ENCODE results near the gene AR.

AR gene

DNA sequence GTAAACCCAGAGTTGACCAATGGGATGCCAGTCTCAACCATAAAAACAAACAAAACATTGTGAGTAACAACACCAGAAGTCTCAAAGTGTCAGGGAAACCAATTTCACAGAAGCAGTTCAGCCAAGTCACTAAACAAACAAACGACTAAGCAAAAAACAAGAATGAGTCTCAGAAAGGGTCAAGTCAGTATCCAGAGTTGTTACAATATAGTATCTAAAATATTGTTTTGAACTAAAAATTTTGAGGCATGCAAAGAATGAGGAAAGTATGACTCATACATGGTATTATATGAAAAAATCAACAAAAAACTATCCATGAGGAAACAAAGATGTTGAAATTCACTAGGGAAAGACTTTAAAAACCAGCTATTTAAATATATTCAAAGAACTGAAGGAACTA lies 70.6 kb downstream of the AR start:
- no peaks in the 10 kb centered on the region for H3K9me3 ChIP-seq (ENCODE audit: control insufficient read depth, low read length)

DNA sequence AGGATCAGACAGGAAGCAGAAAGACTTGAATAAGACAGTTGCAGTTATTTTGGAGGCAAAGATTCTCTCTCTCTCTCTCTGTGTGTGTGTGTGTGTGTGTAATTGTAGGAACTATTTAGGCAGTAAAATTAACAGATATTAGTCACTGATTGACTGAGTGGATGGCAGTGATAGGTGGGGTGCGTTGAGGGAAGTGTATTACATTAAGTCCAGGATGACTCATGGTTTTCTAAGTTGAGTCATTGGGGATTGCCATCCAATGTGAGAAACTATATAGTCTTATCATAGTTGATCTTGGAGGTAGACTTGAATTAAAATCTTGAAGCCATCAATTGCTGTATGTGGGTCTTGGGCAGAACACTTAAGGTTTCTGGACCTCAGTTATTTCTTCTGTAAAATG lies 75.4 kb downstream of the AR start:
- H3K36me3 ChIP-seq (ENCODE audit: control insufficient read depth, insufficient read depth, low read length), result no peaks in the 10 kb centered on the region
- H3K4me3 ChIP-seq (ENCODE audit: low read depth, low read length), result no peak overlapping the region
- H3K79me2 ChIP-seq, result no peaks in the 10 kb centered on the region
- H3K4me1 ChIP-seq, result no peaks in the 10 kb centered on the region
- no peak overlapping the region for H3K9ac ChIP-seq
- no peaks in the 10 kb centered on the region for H3K27me3 ChIP-seq (ENCODE audit: control insufficient read depth, insufficient read depth, low read length)
- H2AFZ ChIP-seq, result no peak overlapping the region
- H3K9me3 ChIP-seq (ENCODE audit: control insufficient read depth, low read length), result no peaks in the 10 kb centered on the region
- TF ChIP-seq, protein P1, sequence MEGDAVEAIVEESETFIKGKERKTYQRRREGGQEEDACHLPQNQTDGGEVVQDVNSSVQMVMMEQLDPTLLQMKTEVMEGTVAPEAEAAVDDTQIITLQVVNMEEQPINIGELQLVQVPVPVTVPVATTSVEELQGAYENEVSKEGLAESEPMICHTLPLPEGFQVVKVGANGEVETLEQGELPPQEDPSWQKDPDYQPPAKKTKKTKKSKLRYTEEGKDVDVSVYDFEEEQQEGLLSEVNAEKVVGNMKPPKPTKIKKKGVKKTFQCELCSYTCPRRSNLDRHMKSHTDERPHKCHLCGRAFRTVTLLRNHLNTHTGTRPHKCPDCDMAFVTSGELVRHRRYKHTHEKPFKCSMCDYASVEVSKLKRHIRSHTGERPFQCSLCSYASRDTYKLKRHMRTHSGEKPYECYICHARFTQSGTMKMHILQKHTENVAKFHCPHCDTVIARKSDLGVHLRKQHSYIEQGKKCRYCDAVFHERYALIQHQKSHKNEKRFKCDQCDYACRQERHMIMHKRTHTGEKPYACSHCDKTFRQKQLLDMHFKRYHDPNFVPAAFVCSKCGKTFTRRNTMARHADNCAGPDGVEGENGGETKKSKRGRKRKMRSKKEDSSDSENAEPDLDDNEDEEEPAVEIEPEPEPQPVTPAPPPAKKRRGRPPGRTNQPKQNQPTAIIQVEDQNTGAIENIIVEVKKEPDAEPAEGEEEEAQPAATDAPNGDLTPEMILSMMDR (IDR thresholded peaks at IDR 0.05), result no peak
- H3K4me2 ChIP-seq (ENCODE audit: low read length), result no peak overlapping the region
- H3K27ac ChIP-seq, result no peak overlapping the region

More for the DNA sequence above, 70.6 kb downstream of the AR start:
- H3K79me2 ChIP-seq, result no peaks in the 10 kb centered on the region
- no peak overlapping the region for H3K4me2 ChIP-seq (ENCODE audit: low read length)
- no peaks in the 10 kb centered on the region for H3K27me3 ChIP-seq (ENCODE audit: control insufficient read depth, insufficient read depth, low read length)
- H3K9ac ChIP-seq, result no peak overlapping the region
- H3K27ac ChIP-seq, result no peak overlapping the region
- H3K36me3 ChIP-seq (ENCODE audit: control insufficient read depth, insufficient read depth, low read length), result no peaks in the 10 kb centered on the region
- TF ChIP-seq, protein P1 (IDR thresholded peaks at IDR 0.05), result no peak
- H3K4me1 ChIP-seq, result no peaks in the 10 kb centered on the region
- no peak overlapping the region for H3K4me3 ChIP-seq (ENCODE audit: low read depth, low read length)
- H2AFZ ChIP-seq, result no peak overlapping the region

DNA sequence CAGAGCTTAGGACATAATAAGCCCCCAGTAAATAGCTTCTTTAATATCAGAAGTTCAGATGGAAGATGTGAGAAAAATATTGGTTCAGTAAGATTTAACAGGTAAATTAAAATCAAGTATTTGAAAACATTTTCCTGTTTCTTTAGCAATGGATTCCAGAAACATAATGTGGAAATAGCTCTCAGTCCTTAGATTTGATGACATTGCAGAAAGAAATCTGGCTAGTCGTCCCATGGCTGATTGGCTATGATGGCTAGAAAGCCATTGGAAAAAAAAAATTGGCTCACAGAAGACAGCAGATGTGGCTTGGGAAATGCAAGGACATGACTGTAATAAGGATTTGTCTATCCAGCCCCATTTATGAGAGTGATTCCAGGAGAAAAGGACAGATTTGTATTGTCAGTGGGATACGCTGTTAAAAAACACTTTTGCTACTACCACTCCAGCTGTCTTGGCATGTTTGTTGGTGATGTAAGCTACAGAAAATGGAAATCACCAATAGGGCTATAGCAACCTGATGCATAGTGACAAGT lies 78.3 kb downstream of the AR start:
- Histone ChIP-seq H3K4me3 (ENCODE audit: low read depth, low read length) (no peak overlapping the region), H3K9me3 (ENCODE audit: control insufficient read depth, low read length) (no peaks in the 10 kb centered on the region), H3K36me3 (ENCODE audit: control insufficient read depth, insufficient read depth, low read length) (no peaks in the 10 kb centered on the region), H3K4me2 (ENCODE audit: low read length) (no peak overlapping the region), H3K4me1 (no peaks in the 10 kb centered on the region), H3K9ac (no peak overlapping the region), H3K27ac (no peak overlapping the region), H2AFZ (no peak overlapping the region), H3K79me2 (no peaks in the 10 kb centered on the region), H3K27me3 (ENCODE audit: control insufficient read depth, insufficient read depth, low read length) (no peaks in the 10 kb centered on the region)
- TF ChIP-seq, protein P1 (IDR thresholded peaks at IDR 0.05), result no peak

DNA sequence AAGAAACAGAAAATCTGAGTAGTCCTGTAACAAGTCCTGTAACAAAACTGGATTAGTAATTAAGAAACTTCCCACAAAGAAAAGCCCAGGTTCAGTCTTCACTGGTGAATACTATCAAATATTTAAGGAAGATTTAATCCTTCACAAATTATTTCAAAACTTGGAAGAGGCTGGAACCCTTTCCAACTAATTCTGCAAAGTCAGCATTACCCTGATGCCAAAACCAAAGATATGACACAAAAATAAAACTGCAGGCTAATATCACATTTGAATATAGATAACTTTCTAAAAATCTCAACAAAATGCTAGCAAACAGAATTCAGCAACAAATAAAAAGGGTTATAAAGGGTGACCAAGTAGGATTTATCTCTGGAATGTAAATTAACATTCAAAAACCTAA lies 80.5 kb downstream of the AR start:
- H3K4me1 ChIP-seq, result no peaks in the 10 kb centered on the region
- H3K36me3 ChIP-seq (ENCODE audit: control insufficient read depth, insufficient read depth, low read length), result no peaks in the 10 kb centered on the region
- H3K27ac ChIP-seq, result no peak overlapping the region
- no peaks in the 10 kb centered on the region for H3K9me3 ChIP-seq (ENCODE audit: control insufficient read depth, low read length)
- no peak overlapping the region for H2AFZ ChIP-seq
- H3K4me3 ChIP-seq (ENCODE audit: low read depth, low read length), result no peak overlapping the region
- H3K4me2 ChIP-seq (ENCODE audit: low read length), result no peak overlapping the region
- no peak overlapping the region for H3K9ac ChIP-seq
- H3K79me2 ChIP-seq, result no peaks in the 10 kb centered on the region
- H3K27me3 ChIP-seq (ENCODE audit: control insufficient read depth, insufficient read depth, low read length), result no peaks in the 10 kb centered on the region
- TF ChIP-seq, protein P1 (IDR thresholded peaks at IDR 0.05), result no peak

DNA sequence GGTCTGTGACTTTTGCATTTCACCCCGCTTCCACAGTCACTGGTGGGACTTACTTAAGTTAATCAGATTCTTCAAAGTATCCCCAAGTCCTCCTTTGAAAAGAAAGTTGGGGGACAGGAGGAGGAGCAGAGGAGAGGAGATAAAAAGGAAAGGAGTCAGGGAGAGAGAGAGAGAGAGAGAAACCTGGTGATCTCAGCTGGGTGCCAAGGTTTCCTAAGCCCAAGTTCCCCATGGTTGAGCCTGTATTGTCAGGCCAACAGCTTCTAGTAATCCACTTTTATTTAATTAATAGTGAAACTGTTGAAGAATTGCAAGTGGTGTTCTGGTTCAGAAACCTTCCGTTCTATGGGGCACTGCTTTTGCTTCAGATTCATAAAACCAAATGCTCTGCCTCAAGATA lies 91.6 kb downstream of the AR start:
- no peaks in the 10 kb centered on the region for H3K79me2 ChIP-seq
- no peak overlapping the region for H3K9ac ChIP-seq
- H3K27ac ChIP-seq, result no peak overlapping the region
- TF ChIP-seq, protein P1 (IDR thresholded peaks at IDR 0.05), result no peak
- no peaks in the 10 kb centered on the region for H3K9me3 ChIP-seq (ENCODE audit: control insufficient read depth, low read length)
- H3K27me3 ChIP-seq (ENCODE audit: control insufficient read depth, insufficient read depth, low read length), result no peaks in the 10 kb centered on the region
- H2AFZ ChIP-seq, result no peak overlapping the region
- no peaks in the 10 kb centered on the region for H3K36me3 ChIP-seq (ENCODE audit: control insufficient read depth, insufficient read depth, low read length)
- no peak overlapping the region for H3K4me2 ChIP-seq (ENCODE audit: low read length)
- H3K4me3 ChIP-seq (ENCODE audit: low read depth, low read length), result no peak overlapping the region
- H3K4me1 ChIP-seq, result no peaks in the 10 kb centered on the region
